ENCODE measurements around the gene FOXM1. TPM values are rescaled to one million over a fixed set of nuclear protein-coding genes. Genes with fewer than 3 reads are reported as not detected.

The FOXM1 gene
- total and polyA plus RNA-seq, 2 of the 13 experiments (the other 11 are each of a cell fraction or from before 2014, with no cell fraction given) = 17.1 to 25.9 TPM

DNA sequence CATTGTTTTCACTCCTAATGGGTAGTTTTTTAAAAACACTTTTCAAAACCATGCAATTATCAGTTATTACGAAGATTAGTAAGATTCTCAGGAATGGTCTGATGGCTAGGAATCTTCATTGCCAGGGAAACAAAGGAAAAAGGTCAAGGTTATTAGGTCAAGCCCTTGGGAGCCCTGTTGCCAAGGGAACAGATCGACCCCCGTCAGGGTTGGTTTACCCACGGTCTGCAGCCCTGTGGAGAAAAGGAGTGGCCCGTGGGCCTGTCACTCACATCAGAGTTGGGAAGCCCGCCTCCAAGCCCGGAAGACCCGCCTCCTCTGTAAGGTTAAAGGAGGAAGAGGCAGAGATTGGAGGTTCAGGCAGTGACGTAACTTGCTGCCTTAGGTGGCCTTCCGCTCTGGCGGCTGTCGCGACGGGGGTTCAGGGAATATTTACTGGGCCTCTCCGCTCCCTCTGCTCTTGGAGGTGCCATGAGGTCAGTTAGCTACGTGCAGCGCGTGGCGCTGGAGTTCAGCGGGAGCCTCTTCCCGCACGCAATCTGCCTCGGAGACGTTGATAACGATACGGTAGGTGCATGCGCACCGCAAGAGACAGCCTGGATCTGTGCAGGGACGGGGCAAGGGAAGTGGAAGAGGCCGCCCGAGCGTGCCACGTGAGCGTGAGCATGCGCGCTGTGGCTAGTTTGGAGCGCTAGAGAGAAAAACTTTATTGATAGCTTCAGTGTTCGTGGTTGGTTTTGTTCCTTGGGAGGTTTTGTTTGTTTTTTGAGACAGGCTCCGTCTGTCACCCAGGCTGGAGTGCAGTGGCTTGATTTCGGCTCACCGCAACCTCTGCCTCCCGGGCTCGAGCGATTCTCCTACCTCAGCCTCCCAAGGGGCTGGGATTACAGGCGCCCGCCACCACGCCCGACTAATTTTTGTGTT, 64.4 kb downstream of the FOXM1 start, which contains the start of gene ITFG2 (continued):
- TF ChIP-seq MTA1 (CRISPR knock-in tag; IDR thresholded peaks at IDR 0.05; ENCODE audit: borderline replicate concordance) (peak; percentile 62; the same call in 1 of the 2 replicates), ATF1 (CRISPR knock-in tag; IDR thresholded peaks at IDR 0.05) (peak; percentile 93), GABPB1 (CRISPR knock-in tag; IDR thresholded peaks at IDR 0.05) (peak; percentile 96), MAFK (conservative IDR thresholded peaks at IDR 0.05 in 1 of 2, IDR thresholded peaks at IDR 0.05 in 1 of 2; ENCODE audit: low read length in 2 of 2) (no peak), EEA1 (CRISPR knock-in tag; IDR thresholded peaks at IDR 0.05; ENCODE audit: borderline replicate concordance) (peak; percentile 47; the same call in 1 of the 2 replicates), ZNF230 (CRISPR knock-in tag; IDR thresholded peaks at IDR 0.05) (peak; percentile 96), DNMT1 (CRISPR knock-in tag; IDR thresholded peaks at IDR 0.05) (peak; percentile 77; the same call in 1 of the 2 replicates), TSC22D2 (CRISPR knock-in tag; IDR thresholded peaks at IDR 0.05; ENCODE audit: borderline replicate concordance) (peak; percentile 86; the same call in 1 of the 2 replicates), ZFP36L2 (CRISPR knock-in tag; IDR thresholded peaks at IDR 0.05) (0 out of 2 replicates have a peak, but pooled peaks have one; percentile 62), SP2 (CRISPR knock-in tag; IDR thresholded peaks at IDR 0.05) (peak; percentile 93), NCOA5 (CRISPR knock-in tag; IDR thresholded peaks at IDR 0.05) (no peak), REXO4 (CRISPR knock-in tag; IDR thresholded peaks at IDR 0.05; ENCODE audit: borderline replicate concordance) (no peak), ZNF441 (CRISPR knock-in tag; IDR thresholded peaks at IDR 0.05; ENCODE audit: borderline replicate concordance) (0 out of 2 replicates have a peak, but pooled peaks have one; percentile 63)
- TF ChIP-seq, protein P1, sequence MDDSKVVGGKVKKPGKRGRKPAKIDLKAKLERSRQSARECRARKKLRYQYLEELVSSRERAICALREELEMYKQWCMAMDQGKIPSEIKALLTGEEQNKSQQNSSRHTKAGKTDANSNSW (CRISPR knock-in tag; IDR thresholded peaks at IDR 0.05; ENCODE audit: borderline replicate concordance) = peak; percentile 47; the same call in 1 of the 2 replicates
- TF ChIP-seq, protein P2, sequence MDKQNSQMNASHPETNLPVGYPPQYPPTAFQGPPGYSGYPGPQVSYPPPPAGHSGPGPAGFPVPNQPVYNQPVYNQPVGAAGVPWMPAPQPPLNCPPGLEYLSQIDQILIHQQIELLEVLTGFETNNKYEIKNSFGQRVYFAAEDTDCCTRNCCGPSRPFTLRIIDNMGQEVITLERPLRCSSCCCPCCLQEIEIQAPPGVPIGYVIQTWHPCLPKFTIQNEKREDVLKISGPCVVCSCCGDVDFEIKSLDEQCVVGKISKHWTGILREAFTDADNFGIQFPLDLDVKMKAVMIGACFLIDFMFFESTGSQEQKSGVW (CRISPR knock-in tag; IDR thresholded peaks at IDR 0.05; ENCODE audit: borderline replicate concordance) = no peak
- TF ChIP-seq, protein P3, sequence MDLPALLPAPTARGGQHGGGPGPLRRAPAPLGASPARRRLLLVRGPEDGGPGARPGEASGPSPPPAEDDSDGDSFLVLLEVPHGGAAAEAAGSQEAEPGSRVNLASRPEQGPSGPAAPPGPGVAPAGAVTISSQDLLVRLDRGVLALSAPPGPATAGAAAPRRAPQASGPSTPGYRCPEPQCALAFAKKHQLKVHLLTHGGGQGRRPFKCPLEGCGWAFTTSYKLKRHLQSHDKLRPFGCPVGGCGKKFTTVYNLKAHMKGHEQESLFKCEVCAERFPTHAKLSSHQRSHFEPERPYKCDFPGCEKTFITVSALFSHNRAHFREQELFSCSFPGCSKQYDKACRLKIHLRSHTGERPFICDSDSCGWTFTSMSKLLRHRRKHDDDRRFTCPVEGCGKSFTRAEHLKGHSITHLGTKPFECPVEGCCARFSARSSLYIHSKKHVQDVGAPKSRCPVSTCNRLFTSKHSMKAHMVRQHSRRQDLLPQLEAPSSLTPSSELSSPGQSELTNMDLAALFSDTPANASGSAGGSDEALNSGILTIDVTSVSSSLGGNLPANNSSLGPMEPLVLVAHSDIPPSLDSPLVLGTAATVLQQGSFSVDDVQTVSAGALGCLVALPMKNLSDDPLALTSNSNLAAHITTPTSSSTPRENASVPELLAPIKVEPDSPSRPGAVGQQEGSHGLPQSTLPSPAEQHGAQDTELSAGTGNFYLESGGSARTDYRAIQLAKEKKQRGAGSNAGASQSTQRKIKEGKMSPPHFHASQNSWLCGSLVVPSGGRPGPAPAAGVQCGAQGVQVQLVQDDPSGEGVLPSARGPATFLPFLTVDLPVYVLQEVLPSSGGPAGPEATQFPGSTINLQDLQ (CRISPR knock-in tag; IDR thresholded peaks at IDR 0.05) = peak; percentile 79; the same call in 1 of the 2 replicates
- TF ChIP-seq, protein P4, sequence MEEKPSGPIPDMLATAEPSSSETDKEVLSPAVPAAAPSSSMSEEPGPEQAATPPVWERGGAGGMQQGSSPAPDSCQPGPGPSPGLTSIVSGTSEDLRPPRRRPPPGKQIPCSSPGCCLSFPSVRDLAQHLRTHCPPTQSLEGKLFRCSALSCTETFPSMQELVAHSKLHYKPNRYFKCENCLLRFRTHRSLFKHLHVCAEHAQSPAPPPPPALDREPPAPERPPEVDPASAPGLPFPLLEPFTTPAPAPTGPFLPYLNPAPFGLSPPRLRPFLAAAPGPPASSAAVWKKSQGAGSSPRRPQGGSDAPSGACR (CRISPR knock-in tag; IDR thresholded peaks at IDR 0.05) = peak; percentile 77
- TF ChIP-seq, protein P5, sequence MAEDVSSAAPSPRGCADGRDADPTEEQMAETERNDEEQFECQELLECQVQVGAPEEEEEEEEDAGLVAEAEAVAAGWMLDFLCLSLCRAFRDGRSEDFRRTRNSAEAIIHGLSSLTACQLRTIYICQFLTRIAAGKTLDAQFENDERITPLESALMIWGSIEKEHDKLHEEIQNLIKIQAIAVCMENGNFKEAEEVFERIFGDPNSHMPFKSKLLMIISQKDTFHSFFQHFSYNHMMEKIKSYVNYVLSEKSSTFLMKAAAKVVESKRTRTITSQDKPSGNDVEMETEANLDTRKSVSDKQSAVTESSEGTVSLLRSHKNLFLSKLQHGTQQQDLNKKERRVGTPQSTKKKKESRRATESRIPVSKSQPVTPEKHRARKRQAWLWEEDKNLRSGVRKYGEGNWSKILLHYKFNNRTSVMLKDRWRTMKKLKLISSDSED (CRISPR knock-in tag; IDR thresholded peaks at IDR 0.05) = no peak
- TF ChIP-seq, protein P6, sequence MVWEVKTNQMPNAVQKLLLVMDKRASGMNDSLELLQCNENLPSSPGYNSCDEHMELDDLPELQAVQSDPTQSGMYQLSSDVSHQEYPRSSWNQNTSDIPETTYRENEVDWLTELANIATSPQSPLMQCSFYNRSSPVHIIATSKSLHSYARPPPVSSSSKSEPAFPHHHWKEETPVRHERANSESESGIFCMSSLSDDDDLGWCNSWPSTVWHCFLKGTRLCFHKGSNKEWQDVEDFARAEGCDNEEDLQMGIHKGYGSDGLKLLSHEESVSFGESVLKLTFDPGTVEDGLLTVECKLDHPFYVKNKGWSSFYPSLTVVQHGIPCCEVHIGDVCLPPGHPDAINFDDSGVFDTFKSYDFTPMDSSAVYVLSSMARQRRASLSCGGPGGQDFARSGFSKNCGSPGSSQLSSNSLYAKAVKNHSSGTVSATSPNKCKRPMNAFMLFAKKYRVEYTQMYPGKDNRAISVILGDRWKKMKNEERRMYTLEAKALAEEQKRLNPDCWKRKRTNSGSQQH (CRISPR knock-in tag; IDR thresholded peaks at IDR 0.05; ENCODE audit: low read depth) = peak; percentile 79
